Colonic mucosa (tissue), 4 donors: ENCODE data around the gene BCL2L13. TPM values are rescaled to one million over a fixed set of nuclear protein-coding genes. Genes with fewer than 3 reads are reported as not detected.

Experiments
- DNase-seq: peaks from one replicate; pipeline ENCODE4 v3.0.0-alpha.2; 2020
- H3K27ac ChIP-seq: fragments of 200-600 bp; one replicate; pipeline ENCODE4 v1.8.0; 2021
- H3K27me3 ChIP-seq: fragments of 200-600 bp; one replicate; pipeline ENCODE4 v1.8.0; 2021
- H3K36me3 ChIP-seq: fragments of 200-600 bp; one replicate; pipeline ENCODE4 v1.8.0; 2021
- H3K4me1 ChIP-seq: fragments of 200-600 bp; one replicate; pipeline ENCODE4 v1.8.0; 2021; ENCODE audit warnings: mild to moderate bottlenecking
- H3K4me3 ChIP-seq: fragments of 200-600 bp; one replicate; pipeline ENCODE4 v1.8.0; 2021
- H3K9ac ChIP-seq, 2 donors: one replicate each; pipeline ENCODE4 v1.7.0; 2013; ENCODE audit warnings: control low read depth in 2 of 2, low read depth in 2 of 2, low read length in 2 of 2
- H3K9me3 ChIP-seq: fragments of 200-600 bp; one replicate; pipeline ENCODE4 v1.8.0; 2021
- CTCF ChIP-seq: fragments of 200-600 bp; IDR thresholded peaks from one replicate; pipeline ENCODE4 v1.8.0; 2022; ENCODE audit warnings: antibody characterized with exemption, mild to moderate bottlenecking
- intact Hi-C: fragments of 100-400 bp; cut with DNase I; formaldehyde crosslinking; loops from one replicate; pipeline ENCODE4 v1.14.1; 2022
- total RNA-seq, 2 donors: library from RNA; stranded (reverse); fragmentation: NEBNext Ultra II Directional in 1 of 2; extraction: Animal tissue kit (Norgen Biotek cat#: 25700) in 1 of 2; gene quantifications; one replicate each; pipeline ENCODE4 v1.2.1, GENCODE V29; 2021
- donor health status: healthy.
- donor health status: DM: no; HTN: no; CAD: no.
- donor health status: DM: no; HTN: no; CAD: no.

BCL2L13 gene
- total RNA-seq, 2 donors from 2014 or later = 44.9 to 47.2 TPM

GRCh38 chr22:17629173-17629489 lies 9.4 kb upstream of the BCL2L13 start:
- H3K9ac ChIP-seq = peak overlapping the region; percentile 41 to 93
- H3K4me3 ChIP-seq = peak overlapping the region; percentile 96
- no peak for DNase-seq
- peak overlapping the region; percentile 88 for H3K27ac ChIP-seq
- no peaks in the 10 kb centered on the region for H3K36me3 ChIP-seq
- no peak for TF ChIP-seq CTCF
- peaks cover 4% of the 10 kb centered on the region for H3K4me1 ChIP-seq
- no peaks in the 10 kb centered on the region for H3K27me3 ChIP-seq
- H3K9me3 ChIP-seq = no peaks in the 10 kb centered on the region
- intact Hi-C loops = no loop called here

- no peak for TF ChIP-seq CTCF
- intact Hi-C loops = no loop called here
- no peak for DNase-seq
- H3K4me3 ChIP-seq = no peak overlapping the region
- H3K4me1 ChIP-seq = peaks cover 4% of the 10 kb centered on the region
- no peak overlapping the region for H3K27ac ChIP-seq
- H3K36me3 ChIP-seq = no peaks in the 10 kb centered on the region
- H3K9ac ChIP-seq = no peak overlapping the region
- H3K27me3 ChIP-seq = no peaks in the 10 kb centered on the region
- no peaks in the 10 kb centered on the region for H3K9me3 ChIP-seq
Observed at GRCh38 chr22:17629641-17630040, 8.9 kb upstream of the BCL2L13 start.

- H3K27ac ChIP-seq = no peak overlapping the region
- H3K36me3 ChIP-seq = no peaks in the 10 kb centered on the region
- no peak for TF ChIP-seq CTCF
- no peak overlapping the region for H3K9ac ChIP-seq
- no peak overlapping the region for H3K4me3 ChIP-seq
- H3K4me1 ChIP-seq = peaks cover 4% of the 10 kb centered on the region
- no peak for DNase-seq
- intact Hi-C loops = no loop called here
- no peaks in the 10 kb centered on the region for H3K9me3 ChIP-seq
- H3K27me3 ChIP-seq = no peaks in the 10 kb centered on the region
Observed at GRCh38 chr22:17631076-17631565, 7.4 kb upstream of the BCL2L13 start.

- H3K36me3 ChIP-seq = no peaks in the 10 kb centered on the region
- H3K4me1 ChIP-seq = no peaks in the 10 kb centered on the region
- H3K4me3 ChIP-seq = no peak overlapping the region
- H3K27ac ChIP-seq = no peak overlapping the region
- H3K27me3 ChIP-seq = no peaks in the 10 kb centered on the region
- H3K9me3 ChIP-seq = no peaks in the 10 kb centered on the region
- no peak for TF ChIP-seq CTCF
- H3K9ac ChIP-seq = no peak overlapping the region
- no peak for DNase-seq
- intact Hi-C loops = no loop called here
Observed at GRCh38 chr22:17633217-17633997, 5.2 kb upstream of the BCL2L13 start.

GRCh38 chr22:17633998-17634323 lies 4.6 kb upstream of the BCL2L13 start:
- Histone ChIP-seq H3K9ac (no peak overlapping the region), H3K9me3 (no peaks in the 10 kb centered on the region), H3K27ac (no peak overlapping the region), H3K36me3 (no peaks in the 10 kb centered on the region), H3K4me3 (no peak overlapping the region), H3K4me1 (no peaks in the 10 kb centered on the region), H3K27me3 (no peaks in the 10 kb centered on the region)
- no peak for DNase-seq
- intact Hi-C loops = no loop called here
- no peak for TF ChIP-seq CTCF
